Measurements from ENCODE around the gene TNS3.

The TNS3 gene

GRCh38 chr7:47241112-47242065 lies 340.5 kb downstream of the TNS3 start:
- no peak for DNase-seq

- no peak for DNase-seq
Observed at GRCh38 chr7:47239931-47240421, 341.9 kb downstream of the TNS3 start.

- DNase-seq, result no peak
Observed at GRCh38 chr7:47239034-47239433, 342.9 kb downstream of the TNS3 start.

- no peak for DNase-seq
Observed at GRCh38 chr7:47236480-47237129, 345.3 kb downstream of the TNS3 start.

- DNase-seq, result no peak
Observed at GRCh38 chr7:47233996-47234395, 347.9 kb downstream of the TNS3 start.

- DNase-seq, result no peak
Observed at GRCh38 chr7:47232751-47233412, 349.0 kb downstream of the TNS3 start.

GRCh38 chr7:47231627-47232026 lies 350.3 kb downstream of the TNS3 start:
- no peak for DNase-seq

GRCh38 chr7:47231032-47231431 lies 350.9 kb downstream of the TNS3 start:
- DNase-seq, result no peak

- no peak for DNase-seq
Observed at GRCh38 chr7:47228386-47229014, 353.4 kb downstream of the TNS3 start.

GRCh38 chr7:47227762-47228177 lies 354.1 kb downstream of the TNS3 start:
- DNase-seq, result peak in 1 of 2 donors; percentile 12

- peak in 1 of 2 donors; percentile 22 for DNase-seq
Observed at GRCh38 chr7:47226696-47227095, 355.2 kb downstream of the TNS3 start.

GRCh38 chr7:47225387-47226131 lies 356.4 kb downstream of the TNS3 start:
- DNase-seq, result peak; percentile 63 to 79

Measured in inflammatory macrophage treated with lipopolysaccharide for 1 hour (primary cell).